ENCODE measurements around the gene FGF14.

DNA sequence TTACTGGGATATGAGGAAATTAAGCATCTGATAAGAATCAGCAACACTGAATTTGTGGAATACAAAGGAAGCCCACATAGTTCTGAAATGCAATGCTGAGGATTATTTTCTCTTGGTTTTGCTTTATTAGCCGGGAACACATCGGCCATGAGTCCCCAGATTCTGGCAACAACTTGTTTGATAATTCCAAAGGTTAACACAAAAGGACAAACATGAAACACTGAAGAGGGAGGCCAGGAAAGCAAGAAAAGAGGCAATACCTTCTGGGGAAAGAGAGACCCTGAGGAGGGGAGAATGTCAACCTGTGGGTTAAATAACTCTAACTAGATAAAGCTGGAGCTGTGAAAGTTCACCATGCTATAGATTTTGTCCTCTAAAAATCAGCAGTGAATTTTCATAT lies 663.5 kb downstream of the FGF14 start:
- TF ChIP-seq, protein P1, sequence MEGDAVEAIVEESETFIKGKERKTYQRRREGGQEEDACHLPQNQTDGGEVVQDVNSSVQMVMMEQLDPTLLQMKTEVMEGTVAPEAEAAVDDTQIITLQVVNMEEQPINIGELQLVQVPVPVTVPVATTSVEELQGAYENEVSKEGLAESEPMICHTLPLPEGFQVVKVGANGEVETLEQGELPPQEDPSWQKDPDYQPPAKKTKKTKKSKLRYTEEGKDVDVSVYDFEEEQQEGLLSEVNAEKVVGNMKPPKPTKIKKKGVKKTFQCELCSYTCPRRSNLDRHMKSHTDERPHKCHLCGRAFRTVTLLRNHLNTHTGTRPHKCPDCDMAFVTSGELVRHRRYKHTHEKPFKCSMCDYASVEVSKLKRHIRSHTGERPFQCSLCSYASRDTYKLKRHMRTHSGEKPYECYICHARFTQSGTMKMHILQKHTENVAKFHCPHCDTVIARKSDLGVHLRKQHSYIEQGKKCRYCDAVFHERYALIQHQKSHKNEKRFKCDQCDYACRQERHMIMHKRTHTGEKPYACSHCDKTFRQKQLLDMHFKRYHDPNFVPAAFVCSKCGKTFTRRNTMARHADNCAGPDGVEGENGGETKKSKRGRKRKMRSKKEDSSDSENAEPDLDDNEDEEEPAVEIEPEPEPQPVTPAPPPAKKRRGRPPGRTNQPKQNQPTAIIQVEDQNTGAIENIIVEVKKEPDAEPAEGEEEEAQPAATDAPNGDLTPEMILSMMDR (IDR thresholded peaks at IDR 0.05; ENCODE audit: insufficient read depth, low read length, poor library complexity, severe bottlenecking), result no peak
- TF ChIP-seq EZH2phosphoT487 (conservative IDR thresholded peaks at IDR 0.05; ENCODE audit: low read length), result no peak
